ENCODE results near the gene FILIP1.

FILIP1 gene

DNA sequence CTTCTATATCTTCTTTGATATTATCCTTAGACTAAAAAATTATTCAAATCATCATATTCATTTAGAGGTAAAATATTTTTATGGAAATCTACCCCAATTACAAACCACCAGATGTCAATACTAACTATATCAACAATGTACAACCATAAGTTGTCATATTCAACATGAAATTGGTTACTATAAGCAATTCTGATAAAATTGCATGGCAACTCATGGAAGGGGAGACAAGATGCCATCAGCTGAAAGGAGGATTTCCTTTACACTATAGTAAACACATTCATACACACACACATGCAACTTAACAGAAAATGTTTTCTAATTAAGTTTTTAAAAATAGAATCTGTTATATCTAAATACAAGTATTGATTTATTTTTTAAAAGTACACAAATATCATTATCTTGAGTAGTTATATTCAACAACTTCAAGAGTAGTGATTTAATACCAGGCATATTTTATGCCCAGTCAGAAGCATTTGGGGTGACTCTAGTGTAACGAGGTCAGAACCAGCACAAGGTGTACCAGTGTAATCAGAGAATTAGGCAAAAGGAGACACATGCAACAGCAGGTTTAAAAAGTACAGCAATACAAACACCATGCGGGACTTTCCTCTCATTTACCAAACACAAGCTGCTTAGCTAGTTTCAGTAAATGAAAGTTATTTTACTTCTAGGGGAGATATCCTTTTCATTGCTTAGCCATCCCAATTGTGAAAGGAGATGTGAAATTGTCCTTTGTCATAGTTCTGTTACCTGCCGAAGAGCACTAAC lies 1.0 kb downstream of the FILIP1 start:
- Histone ChIP-seq H3K27ac (replicated peaks) (no peak overlapping the region), H3K27me3 (ENCODE audit: insufficient read depth, poor library complexity, severe bottlenecking) (peaks cover 8% of the 10 kb centered on the region), H3K4me3 (replicated peaks; ENCODE audit: insufficient read depth, low read length) (no peak overlapping the region)
- TF ChIP-seq SPI1 (IDR thresholded peaks at IDR 0.05; ENCODE audit: borderline replicate concordance, low read depth) (no peak), POLR2AphosphoS5 (IDR thresholded peaks at IDR 0.05; ENCODE audit: low read depth) (no peak), GABPA (IDR thresholded peaks at IDR 0.05; ENCODE audit: low read depth) (no peak)
- TF ChIP-seq, protein P1, sequence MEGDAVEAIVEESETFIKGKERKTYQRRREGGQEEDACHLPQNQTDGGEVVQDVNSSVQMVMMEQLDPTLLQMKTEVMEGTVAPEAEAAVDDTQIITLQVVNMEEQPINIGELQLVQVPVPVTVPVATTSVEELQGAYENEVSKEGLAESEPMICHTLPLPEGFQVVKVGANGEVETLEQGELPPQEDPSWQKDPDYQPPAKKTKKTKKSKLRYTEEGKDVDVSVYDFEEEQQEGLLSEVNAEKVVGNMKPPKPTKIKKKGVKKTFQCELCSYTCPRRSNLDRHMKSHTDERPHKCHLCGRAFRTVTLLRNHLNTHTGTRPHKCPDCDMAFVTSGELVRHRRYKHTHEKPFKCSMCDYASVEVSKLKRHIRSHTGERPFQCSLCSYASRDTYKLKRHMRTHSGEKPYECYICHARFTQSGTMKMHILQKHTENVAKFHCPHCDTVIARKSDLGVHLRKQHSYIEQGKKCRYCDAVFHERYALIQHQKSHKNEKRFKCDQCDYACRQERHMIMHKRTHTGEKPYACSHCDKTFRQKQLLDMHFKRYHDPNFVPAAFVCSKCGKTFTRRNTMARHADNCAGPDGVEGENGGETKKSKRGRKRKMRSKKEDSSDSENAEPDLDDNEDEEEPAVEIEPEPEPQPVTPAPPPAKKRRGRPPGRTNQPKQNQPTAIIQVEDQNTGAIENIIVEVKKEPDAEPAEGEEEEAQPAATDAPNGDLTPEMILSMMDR (IDR thresholded peaks at IDR 0.05; ENCODE audit: insufficient read depth, low read length): no peak
- TF ChIP-seq, protein P2, sequence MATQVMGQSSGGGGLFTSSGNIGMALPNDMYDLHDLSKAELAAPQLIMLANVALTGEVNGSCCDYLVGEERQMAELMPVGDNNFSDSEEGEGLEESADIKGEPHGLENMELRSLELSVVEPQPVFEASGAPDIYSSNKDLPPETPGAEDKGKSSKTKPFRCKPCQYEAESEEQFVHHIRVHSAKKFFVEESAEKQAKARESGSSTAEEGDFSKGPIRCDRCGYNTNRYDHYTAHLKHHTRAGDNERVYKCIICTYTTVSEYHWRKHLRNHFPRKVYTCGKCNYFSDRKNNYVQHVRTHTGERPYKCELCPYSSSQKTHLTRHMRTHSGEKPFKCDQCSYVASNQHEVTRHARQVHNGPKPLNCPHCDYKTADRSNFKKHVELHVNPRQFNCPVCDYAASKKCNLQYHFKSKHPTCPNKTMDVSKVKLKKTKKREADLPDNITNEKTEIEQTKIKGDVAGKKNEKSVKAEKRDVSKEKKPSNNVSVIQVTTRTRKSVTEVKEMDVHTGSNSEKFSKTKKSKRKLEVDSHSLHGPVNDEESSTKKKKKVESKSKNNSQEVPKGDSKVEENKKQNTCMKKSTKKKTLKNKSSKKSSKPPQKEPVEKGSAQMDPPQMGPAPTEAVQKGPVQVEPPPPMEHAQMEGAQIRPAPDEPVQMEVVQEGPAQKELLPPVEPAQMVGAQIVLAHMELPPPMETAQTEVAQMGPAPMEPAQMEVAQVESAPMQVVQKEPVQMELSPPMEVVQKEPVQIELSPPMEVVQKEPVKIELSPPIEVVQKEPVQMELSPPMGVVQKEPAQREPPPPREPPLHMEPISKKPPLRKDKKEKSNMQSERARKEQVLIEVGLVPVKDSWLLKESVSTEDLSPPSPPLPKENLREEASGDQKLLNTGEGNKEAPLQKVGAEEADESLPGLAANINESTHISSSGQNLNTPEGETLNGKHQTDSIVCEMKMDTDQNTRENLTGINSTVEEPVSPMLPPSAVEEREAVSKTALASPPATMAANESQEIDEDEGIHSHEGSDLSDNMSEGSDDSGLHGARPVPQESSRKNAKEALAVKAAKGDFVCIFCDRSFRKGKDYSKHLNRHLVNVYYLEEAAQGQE (IDR thresholded peaks at IDR 0.05; ENCODE audit: insufficient replicate concordance, low read depth): no peak
- no peak for DNase-seq (ENCODE audit: low read depth in 1 of 2, low spot score in 1 of 2)

DNA sequence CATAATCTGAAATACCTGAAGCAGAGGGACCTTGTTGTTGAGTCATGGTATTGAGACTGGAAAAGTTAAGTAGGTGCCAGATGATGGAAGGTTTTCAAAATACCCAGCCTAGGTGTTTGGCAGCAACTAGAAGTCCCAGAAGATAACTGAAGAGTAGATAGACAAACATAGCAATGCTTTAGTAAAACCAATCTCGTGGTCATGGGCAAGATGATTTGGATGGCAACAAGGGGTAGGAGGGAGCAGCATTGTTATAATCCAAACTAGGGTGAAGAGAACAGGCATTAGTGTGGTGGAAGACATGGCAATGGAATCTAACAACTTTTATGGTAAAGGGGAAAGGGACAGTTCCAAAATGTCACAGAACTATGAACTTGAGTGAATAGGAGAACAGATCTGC lies 2.3 kb downstream of the FILIP1 start:
- no peak overlapping the region for H3K27ac ChIP-seq (replicated peaks)
- H3K27me3 ChIP-seq (ENCODE audit: insufficient read depth, poor library complexity, severe bottlenecking): peaks cover 8% of the 10 kb centered on the region
- H3K4me3 ChIP-seq (replicated peaks; ENCODE audit: insufficient read depth, low read length): no peak overlapping the region
- DNase-seq (ENCODE audit: low read depth in 1 of 2, low spot score in 1 of 2): no peak
- TF ChIP-seq, protein P2 (IDR thresholded peaks at IDR 0.05; ENCODE audit: insufficient replicate concordance, low read depth): no peak
- TF ChIP-seq SPI1 (IDR thresholded peaks at IDR 0.05; ENCODE audit: borderline replicate concordance, low read depth) (no peak), POLR2AphosphoS5 (IDR thresholded peaks at IDR 0.05; ENCODE audit: low read depth) (no peak), GABPA (IDR thresholded peaks at IDR 0.05; ENCODE audit: low read depth) (no peak)
- TF ChIP-seq, protein P1 (IDR thresholded peaks at IDR 0.05; ENCODE audit: insufficient read depth, low read length): no peak

DNA sequence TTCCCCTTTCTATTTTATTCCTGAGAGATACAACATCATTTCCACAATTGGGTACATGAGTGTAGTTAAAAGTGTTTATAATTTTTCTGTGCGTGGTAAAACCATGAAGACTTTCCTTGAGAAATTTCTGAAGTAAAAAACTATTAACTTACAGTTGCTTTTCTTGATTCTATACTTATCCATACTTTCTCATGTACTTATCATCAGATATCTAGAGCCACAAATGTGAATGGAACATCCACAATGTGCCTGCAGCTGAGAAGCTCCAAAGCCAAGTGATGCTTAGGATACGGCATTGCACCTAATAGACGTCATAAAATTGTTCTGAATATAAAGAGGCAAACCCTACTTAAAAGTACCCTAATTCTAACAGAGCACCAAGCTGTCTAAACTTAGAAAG lies 2.9 kb downstream of the FILIP1 start:
- H3K27me3 ChIP-seq (ENCODE audit: insufficient read depth, poor library complexity, severe bottlenecking): peaks cover 8% of the 10 kb centered on the region
- TF ChIP-seq, protein P1 (IDR thresholded peaks at IDR 0.05; ENCODE audit: insufficient read depth, low read length): no peak
- no peak for TF ChIP-seq SPI1 (IDR thresholded peaks at IDR 0.05; ENCODE audit: borderline replicate concordance, low read depth)
- no peak for TF ChIP-seq GABPA (IDR thresholded peaks at IDR 0.05; ENCODE audit: low read depth)
- TF ChIP-seq, protein P2 (IDR thresholded peaks at IDR 0.05; ENCODE audit: insufficient replicate concordance, low read depth): no peak
- no peak for TF ChIP-seq POLR2AphosphoS5 (IDR thresholded peaks at IDR 0.05; ENCODE audit: low read depth)
- no peak for DNase-seq (ENCODE audit: low read depth in 1 of 2, low spot score in 1 of 2)
- H3K4me3 ChIP-seq (replicated peaks; ENCODE audit: insufficient read depth, low read length): no peak overlapping the region
- H3K27ac ChIP-seq (replicated peaks): no peak overlapping the region

Data from HL-60 (cell line).